ENCODE measurements around the gene SMARCD3. TPM values are rescaled to one million over a fixed set of nuclear protein-coding genes. Genes with fewer than 3 reads are reported as not detected.

Gene SMARCD3
- 4.5 TPM for polyA plus RNA-seq (2012; ENCODE audit: low read depth, missing spikeins)

DNA sequence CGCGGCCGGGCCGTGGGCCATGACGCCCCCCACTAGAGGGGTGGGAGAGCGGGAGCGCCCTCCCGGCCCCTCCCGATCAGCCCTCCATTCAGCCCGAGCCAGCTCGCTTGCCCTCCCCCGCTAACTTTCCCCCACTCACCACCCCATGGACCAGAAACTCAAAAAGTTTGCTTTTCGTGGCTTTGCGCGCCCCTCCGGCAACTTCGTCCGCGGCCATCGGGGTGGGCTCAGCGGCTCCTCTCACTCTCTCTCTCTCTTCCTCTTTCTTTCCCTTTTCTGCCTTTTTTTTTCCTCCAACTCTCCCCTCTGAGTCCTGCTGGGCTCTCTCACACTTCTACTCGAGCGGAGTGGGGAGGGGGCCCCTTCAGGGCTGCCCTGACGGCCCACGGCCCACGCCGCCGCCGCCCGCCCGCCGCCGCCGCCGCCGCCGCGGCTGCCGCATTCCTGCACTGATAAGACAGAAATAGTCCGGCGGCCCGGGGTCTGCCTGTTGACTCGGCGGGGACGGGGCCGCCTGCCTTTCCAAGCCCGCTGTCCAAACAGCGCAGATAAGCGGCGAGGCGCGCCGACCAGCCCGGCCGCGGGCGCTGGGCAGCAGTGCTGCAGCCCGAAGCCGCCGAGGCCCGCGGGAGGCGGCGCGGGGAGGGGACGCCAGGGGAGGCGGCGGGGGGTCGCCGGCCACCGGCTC is at the start of gene SMARCD3:
SMARCD3 (minus strand) TSS at position 349 of the 688 bp plus-strand sequence; CDS start at position 217, 132 bp downstream.
- no peak for FAIRE-seq
- no peak for DNase-seq (ENCODE audit: insufficient read length, low spot score)
- TF ChIP-seq POLR2AphosphoS5 (IDR thresholded peaks at IDR 0.05; ENCODE audit: low read depth, low read length) (no peak), PAX5 (IDR thresholded peaks at IDR 0.05; ENCODE audit: insufficient read depth, low read length, severe bottlenecking) (no peak), POU2F2 (IDR thresholded peaks at IDR 0.05; ENCODE audit: low read depth, low read length) (no peak), TAF1 (IDR thresholded peaks at IDR 0.05; ENCODE audit: low read depth, low read length) (no peak), POLR2A (IDR thresholded peaks at IDR 0.05; ENCODE audit: low read depth, low read length) (no peak), SPI1 (IDR thresholded peaks at IDR 0.05; ENCODE audit: low read depth, low read length) (no peak)

DNA sequence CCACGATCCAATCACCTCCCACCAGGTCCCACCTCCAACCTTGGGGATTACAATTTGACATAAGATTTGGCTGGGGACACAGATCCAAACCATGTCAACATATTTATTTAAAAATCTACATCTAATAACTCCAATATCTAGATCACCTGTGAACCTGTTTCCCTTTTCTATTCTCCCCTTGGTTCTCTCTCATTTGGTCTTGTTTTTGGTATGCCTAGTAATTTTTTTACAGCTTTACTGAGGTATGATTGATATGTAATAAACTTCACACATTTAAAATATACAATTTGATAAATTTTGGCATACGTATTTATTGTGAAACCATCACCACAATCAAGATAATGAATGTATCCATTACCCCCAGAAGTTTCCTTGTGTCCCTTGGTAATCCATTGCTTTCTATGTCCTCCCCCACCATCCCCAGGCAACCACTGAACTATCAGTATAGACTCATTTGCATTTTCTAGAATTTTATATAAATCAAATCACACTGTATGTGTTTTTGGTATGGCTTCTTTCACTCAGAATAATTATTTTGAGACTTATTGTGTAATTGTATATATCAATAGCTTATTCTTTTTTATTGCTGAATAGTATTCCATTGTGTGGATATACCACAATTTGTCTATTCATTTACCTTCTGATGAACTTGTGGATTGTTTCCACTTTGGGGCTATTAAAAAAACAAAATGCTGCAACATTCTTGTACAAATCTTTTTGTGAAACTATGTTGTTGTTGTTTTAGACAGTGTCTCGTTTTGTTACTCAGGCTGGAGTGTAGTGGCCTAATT is 47.9 kb upstream of the SMARCD3 start:
- FAIRE-seq: no peak
- TF ChIP-seq TAF1 (IDR thresholded peaks at IDR 0.05; ENCODE audit: low read depth, low read length): no peak
- TF ChIP-seq PAX5 (IDR thresholded peaks at IDR 0.05; ENCODE audit: insufficient read depth, low read length, severe bottlenecking): no peak
- TF ChIP-seq POLR2A (IDR thresholded peaks at IDR 0.05; ENCODE audit: low read depth, low read length): no peak
- TF ChIP-seq POU2F2 (IDR thresholded peaks at IDR 0.05; ENCODE audit: low read depth, low read length): no peak
- no peak for DNase-seq (ENCODE audit: insufficient read length, low spot score)

GRCh38 chr7:151292850-151293249 is 44.4 kb upstream of the SMARCD3 start:
- FAIRE-seq (no peak), DNase-seq (ENCODE audit: insufficient read length, low spot score) (no peak)
- TF ChIP-seq POLR2AphosphoS5 (IDR thresholded peaks at IDR 0.05; ENCODE audit: low read depth, low read length): no peak
- TF ChIP-seq PAX5 (IDR thresholded peaks at IDR 0.05; ENCODE audit: insufficient read depth, low read length, severe bottlenecking): no peak
- TF ChIP-seq POU2F2 (IDR thresholded peaks at IDR 0.05; ENCODE audit: low read depth, low read length): no peak
- no peak for TF ChIP-seq SPI1 (IDR thresholded peaks at IDR 0.05; ENCODE audit: low read depth, low read length)
- no peak for TF ChIP-seq POLR2A (IDR thresholded peaks at IDR 0.05; ENCODE audit: low read depth, low read length)
- TF ChIP-seq TAF1 (IDR thresholded peaks at IDR 0.05; ENCODE audit: low read depth, low read length): no peak

GRCh38 chr7:151291206-151291605 is 42.7 kb upstream of the SMARCD3 start:
- TF ChIP-seq POU2F2 (IDR thresholded peaks at IDR 0.05; ENCODE audit: low read depth, low read length) (no peak), SPI1 (IDR thresholded peaks at IDR 0.05; ENCODE audit: low read depth, low read length) (no peak), POLR2AphosphoS5 (IDR thresholded peaks at IDR 0.05; ENCODE audit: low read depth, low read length) (no peak)
- no peak for DNase-seq (ENCODE audit: insufficient read length, low spot score)
- no peak for FAIRE-seq

- FAIRE-seq: no peak
- no peak for TF ChIP-seq POLR2A (IDR thresholded peaks at IDR 0.05; ENCODE audit: low read depth, low read length)
- TF ChIP-seq TAF1 (IDR thresholded peaks at IDR 0.05; ENCODE audit: low read depth, low read length): no peak
- no peak for TF ChIP-seq POLR2AphosphoS5 (IDR thresholded peaks at IDR 0.05; ENCODE audit: low read depth, low read length)
- TF ChIP-seq PAX5 (IDR thresholded peaks at IDR 0.05; ENCODE audit: insufficient read depth, low read length, severe bottlenecking): no peak
- no peak for TF ChIP-seq POU2F2 (IDR thresholded peaks at IDR 0.05; ENCODE audit: low read depth, low read length)
- no peak for TF ChIP-seq SPI1 (IDR thresholded peaks at IDR 0.05; ENCODE audit: low read depth, low read length)
Observed at GRCh38 chr7:151290355-151290760, 41.9 kb upstream of the SMARCD3 start.

DNA sequence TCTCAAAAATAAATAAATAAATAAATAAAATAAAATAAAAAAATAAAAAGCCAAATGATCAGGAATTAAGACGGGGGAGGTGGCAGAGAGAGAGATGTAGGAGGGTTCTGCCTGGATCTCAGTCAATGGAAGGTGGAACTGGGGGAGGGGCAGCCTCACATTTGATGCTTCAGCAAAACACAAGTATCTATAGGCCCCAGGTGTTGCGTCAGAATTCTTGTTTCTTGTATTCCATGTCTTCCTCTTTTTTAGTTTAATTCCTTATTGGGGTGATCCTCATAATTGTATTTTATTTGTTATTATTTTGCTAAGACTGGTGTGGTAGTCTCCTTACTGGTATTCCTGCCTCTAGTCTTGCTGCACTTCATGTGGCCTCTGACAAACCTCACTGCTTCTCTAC is 41.4 kb upstream of the SMARCD3 start:
- FAIRE-seq (no peak), DNase-seq (ENCODE audit: insufficient read length, low spot score) (no peak)
- TF ChIP-seq POU2F2 (IDR thresholded peaks at IDR 0.05; ENCODE audit: low read depth, low read length) (no peak), TAF1 (IDR thresholded peaks at IDR 0.05; ENCODE audit: low read depth, low read length) (no peak), PAX5 (IDR thresholded peaks at IDR 0.05; ENCODE audit: insufficient read depth, low read length, severe bottlenecking) (no peak), POLR2A (IDR thresholded peaks at IDR 0.05; ENCODE audit: low read depth, low read length) (no peak), POLR2AphosphoS5 (IDR thresholded peaks at IDR 0.05; ENCODE audit: low read depth, low read length) (no peak), SPI1 (IDR thresholded peaks at IDR 0.05; ENCODE audit: low read depth, low read length) (no peak)

More at GRCh38 chr7:151290355-151290760, 41.9 kb upstream of the SMARCD3 start:
- DNase-seq (ENCODE audit: insufficient read length, low spot score): no peak

GRCh38 chr7:151286148-151286547 is 37.7 kb upstream of the SMARCD3 start:
- FAIRE-seq: no peak
- DNase-seq (ENCODE audit: insufficient read length, low spot score): no peak
- TF ChIP-seq POLR2AphosphoS5 (IDR thresholded peaks at IDR 0.05; ENCODE audit: low read depth, low read length) (no peak), POU2F2 (IDR thresholded peaks at IDR 0.05; ENCODE audit: low read depth, low read length) (no peak), SPI1 (IDR thresholded peaks at IDR 0.05; ENCODE audit: low read depth, low read length) (no peak), TAF1 (IDR thresholded peaks at IDR 0.05; ENCODE audit: low read depth, low read length) (no peak), POLR2A (IDR thresholded peaks at IDR 0.05; ENCODE audit: low read depth, low read length) (no peak), PAX5 (IDR thresholded peaks at IDR 0.05; ENCODE audit: insufficient read depth, low read length, severe bottlenecking) (no peak)

DNA sequence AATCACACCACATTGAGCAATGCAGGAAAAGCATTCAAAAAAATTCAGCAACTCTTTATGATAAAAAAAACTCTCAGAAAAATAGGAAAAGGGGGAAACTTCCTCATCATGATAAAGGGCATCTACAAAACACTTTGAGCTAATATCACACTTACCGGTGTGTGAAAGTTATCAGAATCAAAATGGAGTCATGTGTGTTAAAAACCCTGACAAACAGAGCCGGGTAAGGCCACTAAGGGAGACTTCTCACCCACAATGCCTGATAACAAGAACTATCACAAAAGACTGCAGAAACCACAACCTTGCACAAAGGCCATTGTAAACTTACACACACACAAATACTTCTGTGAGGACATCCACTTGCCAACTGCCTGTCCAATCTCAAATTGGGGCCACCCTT is 34.8 kb upstream of the SMARCD3 start:
- DNase-seq (ENCODE audit: insufficient read length, low spot score) (no peak), FAIRE-seq (no peak)
- TF ChIP-seq PAX5 (IDR thresholded peaks at IDR 0.05; ENCODE audit: insufficient read depth, low read length, severe bottlenecking) (no peak), POLR2A (IDR thresholded peaks at IDR 0.05; ENCODE audit: low read depth, low read length) (no peak), SPI1 (IDR thresholded peaks at IDR 0.05; ENCODE audit: low read depth, low read length) (no peak), POLR2AphosphoS5 (IDR thresholded peaks at IDR 0.05; ENCODE audit: low read depth, low read length) (no peak), TAF1 (IDR thresholded peaks at IDR 0.05; ENCODE audit: low read depth, low read length) (no peak), POU2F2 (IDR thresholded peaks at IDR 0.05; ENCODE audit: low read depth, low read length) (no peak)

GRCh38 chr7:151282111-151282510 is 33.6 kb upstream of the SMARCD3 start:
- DNase-seq (ENCODE audit: insufficient read length, low spot score) (no peak), FAIRE-seq (no peak)
- no peak for TF ChIP-seq POU2F2 (IDR thresholded peaks at IDR 0.05; ENCODE audit: low read depth, low read length)
- TF ChIP-seq PAX5 (IDR thresholded peaks at IDR 0.05; ENCODE audit: insufficient read depth, low read length, severe bottlenecking): no peak

Data from GM12891 (cell line).